ENCODE data around the gene RCN1. TPM values are rescaled to one million over a fixed set of nuclear protein-coding genes. Genes with fewer than 3 reads are reported as not detected.

RCN1 gene
- total RNA-seq, 4 donors from 2014 or later, result 20.3 to 40.0 (median 29.4) TPM

DNA sequence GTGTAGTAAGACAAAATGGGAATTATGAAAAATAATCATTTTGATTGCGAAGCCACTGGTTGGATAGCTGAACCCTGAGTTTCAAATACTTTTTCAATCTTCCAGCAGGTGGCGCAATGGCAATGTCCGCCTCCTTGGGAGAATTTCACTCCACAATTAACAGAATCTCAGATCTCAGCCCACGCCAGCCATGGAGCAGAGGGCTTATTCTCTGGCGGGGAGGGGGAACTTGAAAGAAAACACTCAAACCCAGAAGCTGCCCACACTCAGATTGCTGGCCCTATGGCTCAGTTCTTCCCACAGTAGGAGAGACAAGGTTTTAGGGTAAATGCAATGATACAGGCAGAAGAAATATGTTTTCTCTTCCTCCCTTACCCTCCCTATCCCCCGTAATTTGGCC is 38.7 kb upstream of the RCN1 start:
- intact Hi-C loops (cut with DNase I; ENCODE audit: low total_unique reads), result loop anchor here (5.0 kb wide), 2 partner anchors 125 to 245 kb away; no protein-coding TSS in a partner anchor
- H3K4me3 ChIP-seq (ENCODE audit: low read depth, poor library complexity, severe bottlenecking), result no peak overlapping the region
- 15 to 16% methylated on average over 6 of the region's 6 CpGs for WGBS, 2 donors
- peak; percentile 45 to 86 for DNase-seq (ENCODE audit: low spot score in 2 of 2)
- no peak for TF ChIP-seq POLR2A (IDR thresholded peaks at IDR 0.05)
- TF ChIP-seq, protein P1, sequence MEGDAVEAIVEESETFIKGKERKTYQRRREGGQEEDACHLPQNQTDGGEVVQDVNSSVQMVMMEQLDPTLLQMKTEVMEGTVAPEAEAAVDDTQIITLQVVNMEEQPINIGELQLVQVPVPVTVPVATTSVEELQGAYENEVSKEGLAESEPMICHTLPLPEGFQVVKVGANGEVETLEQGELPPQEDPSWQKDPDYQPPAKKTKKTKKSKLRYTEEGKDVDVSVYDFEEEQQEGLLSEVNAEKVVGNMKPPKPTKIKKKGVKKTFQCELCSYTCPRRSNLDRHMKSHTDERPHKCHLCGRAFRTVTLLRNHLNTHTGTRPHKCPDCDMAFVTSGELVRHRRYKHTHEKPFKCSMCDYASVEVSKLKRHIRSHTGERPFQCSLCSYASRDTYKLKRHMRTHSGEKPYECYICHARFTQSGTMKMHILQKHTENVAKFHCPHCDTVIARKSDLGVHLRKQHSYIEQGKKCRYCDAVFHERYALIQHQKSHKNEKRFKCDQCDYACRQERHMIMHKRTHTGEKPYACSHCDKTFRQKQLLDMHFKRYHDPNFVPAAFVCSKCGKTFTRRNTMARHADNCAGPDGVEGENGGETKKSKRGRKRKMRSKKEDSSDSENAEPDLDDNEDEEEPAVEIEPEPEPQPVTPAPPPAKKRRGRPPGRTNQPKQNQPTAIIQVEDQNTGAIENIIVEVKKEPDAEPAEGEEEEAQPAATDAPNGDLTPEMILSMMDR (IDR thresholded peaks at IDR 0.05), result no peak

DNA sequence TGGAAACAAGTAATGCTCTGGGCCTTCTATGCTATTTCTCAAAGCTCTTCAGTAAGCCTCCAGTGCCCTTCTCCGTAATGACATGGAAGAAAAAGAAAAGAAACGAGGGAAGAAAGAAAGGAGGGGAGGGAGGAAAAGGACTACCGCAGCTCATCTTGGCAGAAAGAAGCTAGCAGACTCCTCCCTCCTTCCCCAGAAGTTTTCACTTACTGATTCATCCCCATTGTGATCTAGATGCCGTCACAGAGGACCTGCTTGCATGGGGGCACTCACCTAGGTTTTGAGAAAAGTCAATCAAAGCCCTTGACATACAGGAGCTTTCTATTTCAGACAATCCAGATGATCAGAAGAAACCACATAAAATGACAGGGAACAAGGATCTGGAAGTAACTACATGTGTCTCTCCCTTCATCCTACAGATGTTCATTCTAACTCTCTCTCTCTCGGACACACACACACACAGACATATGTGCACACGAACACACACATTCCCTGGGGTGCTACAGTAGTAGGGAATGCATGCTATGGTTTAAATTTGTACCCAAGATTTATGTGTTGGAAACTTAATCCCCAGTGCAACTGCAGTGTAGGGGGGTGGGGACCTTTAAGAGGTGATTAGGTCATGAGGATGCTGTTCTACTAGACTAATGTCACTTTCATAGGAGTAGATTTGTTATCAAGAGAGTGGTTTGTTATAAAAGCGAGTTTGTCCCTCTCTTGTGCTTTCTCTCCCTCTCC is 37.6 kb upstream of the RCN1 start:
- WGBS, 2 donors, result 61 to 63% methylated on average over 7 of the region's 7 CpGs
- TF ChIP-seq POLR2A (IDR thresholded peaks at IDR 0.05), result no peak
- TF ChIP-seq, protein P1 (IDR thresholded peaks at IDR 0.05), result no peak
- no peak for DNase-seq (ENCODE audit: low spot score in 2 of 2)
- no peak overlapping the region for H3K4me3 ChIP-seq (ENCODE audit: low read depth, poor library complexity, severe bottlenecking)
- intact Hi-C loops (cut with DNase I; ENCODE audit: low total_unique reads), result loop anchor here (5.0 kb wide), 2 partner anchors 124 to 244 kb away; no protein-coding TSS in a partner anchor

DNA sequence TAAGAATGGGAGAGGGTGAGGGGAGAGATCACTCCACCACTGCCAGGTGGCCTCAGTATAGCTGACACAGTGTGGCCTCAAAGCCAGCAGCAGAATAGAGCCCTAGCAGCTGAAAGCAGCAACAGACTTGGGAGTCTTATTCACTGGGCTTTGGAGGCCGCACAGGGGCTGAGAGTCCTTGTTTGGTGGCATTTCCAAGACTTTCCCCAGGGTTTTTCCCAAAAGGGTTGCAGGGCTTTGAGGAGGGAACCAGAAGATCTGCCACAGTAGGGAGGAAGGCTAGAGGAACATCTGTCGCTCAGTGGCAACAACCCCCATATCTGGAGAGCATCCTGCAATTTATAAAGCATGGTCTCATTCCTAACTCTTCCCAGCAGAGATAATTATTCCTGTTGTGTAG is 35.0 kb upstream of the RCN1 start:
- DNase-seq (ENCODE audit: low spot score in 2 of 2), result no peak
- intact Hi-C loops (cut with DNase I; ENCODE audit: low total_unique reads), result no loop called here
- WGBS, 2 donors, result 92 to 94% methylated on average over 2 of the region's 2 CpGs
- no peak overlapping the region for H3K4me3 ChIP-seq (ENCODE audit: low read depth, poor library complexity, severe bottlenecking)
- no peak for TF ChIP-seq POLR2A (IDR thresholded peaks at IDR 0.05)
- TF ChIP-seq, protein P1 (IDR thresholded peaks at IDR 0.05), result no peak

DNA sequence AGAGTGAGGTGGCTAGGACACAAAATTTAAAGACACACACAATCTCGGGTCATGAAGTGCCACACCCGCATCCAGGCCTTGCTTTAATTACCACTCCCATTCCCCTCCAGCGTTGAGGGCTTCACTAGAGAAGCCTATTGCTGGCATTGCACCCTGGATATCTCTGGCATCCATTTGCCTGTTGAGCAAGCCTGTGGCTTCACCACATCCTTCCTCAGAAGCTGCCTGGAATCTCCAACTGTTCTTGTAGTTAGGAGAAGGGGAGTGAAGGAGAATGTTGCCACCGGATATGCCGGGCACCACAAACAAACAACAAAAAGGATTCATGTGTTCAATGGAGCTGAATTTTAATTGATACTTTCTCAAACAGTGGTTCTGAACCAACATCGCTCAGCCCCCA is 34.4 kb upstream of the RCN1 start:
- peak in 1 of 2 donors; percentile 17 for DNase-seq (ENCODE audit: low spot score in 2 of 2)
- H3K4me3 ChIP-seq (ENCODE audit: low read depth, poor library complexity, severe bottlenecking), result no peak overlapping the region
- no peak for TF ChIP-seq POLR2A (IDR thresholded peaks at IDR 0.05)
- TF ChIP-seq, protein P1 (IDR thresholded peaks at IDR 0.05), result no peak
- WGBS, 2 donors, result 49 to 51% methylated on average over 6 of the region's 6 CpGs
- intact Hi-C loops (cut with DNase I; ENCODE audit: low total_unique reads), result no loop called here

DNA sequence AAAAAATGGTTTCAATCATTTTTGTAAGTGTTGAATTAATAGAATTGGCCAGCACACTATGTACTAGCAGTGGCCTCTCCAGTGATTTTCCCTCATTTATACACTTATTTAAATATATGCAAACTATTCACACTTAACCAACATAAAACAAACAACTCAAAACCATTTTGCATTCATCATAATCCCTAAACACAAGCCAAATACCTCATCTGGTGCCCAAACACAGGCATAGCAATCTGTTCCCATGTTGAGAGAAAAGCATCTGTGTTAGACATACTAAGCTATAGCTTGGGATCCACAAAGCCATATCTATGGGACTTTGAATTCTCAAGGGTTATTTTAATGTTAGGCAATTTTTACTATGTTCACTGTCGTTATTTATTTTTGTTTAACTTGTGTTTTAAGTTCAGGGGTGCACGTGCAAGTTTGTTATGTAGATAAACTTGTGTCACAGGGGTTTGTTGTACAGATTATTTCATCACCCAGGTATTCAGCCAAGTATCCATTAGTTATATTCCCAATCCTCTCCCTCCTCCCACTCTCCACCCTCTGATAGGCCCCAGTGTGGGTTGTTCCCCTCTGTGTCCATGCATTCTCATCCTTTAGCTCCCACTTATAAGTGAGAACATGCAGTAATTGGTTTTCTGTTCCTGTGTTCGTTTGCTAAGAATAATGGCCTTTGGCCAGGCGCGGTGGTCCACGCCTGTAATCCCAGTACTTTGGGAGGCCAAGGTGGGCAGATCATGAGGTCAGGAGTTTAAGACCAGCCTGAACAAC is 31.0 kb upstream of the RCN1 start:
- TF ChIP-seq POLR2A (IDR thresholded peaks at IDR 0.05), result no peak
- TF ChIP-seq, protein P1 (IDR thresholded peaks at IDR 0.05), result no peak
- intact Hi-C loops (cut with DNase I; ENCODE audit: low total_unique reads), result no loop called here
- H3K4me3 ChIP-seq (ENCODE audit: low read depth, poor library complexity, severe bottlenecking), result no peak overlapping the region
- 82 to 87% methylated on average over 6 of the region's 6 CpGs for WGBS, 2 donors
- no peak for DNase-seq (ENCODE audit: low spot score in 2 of 2)
